ENCODE results near the gene ZNF552.

The ZNF552 gene

GRCh38 chr19:57771417-57771816 lies 43.3 kb downstream of the ZNF552 start:
- no peak for DNase-seq

DNA sequence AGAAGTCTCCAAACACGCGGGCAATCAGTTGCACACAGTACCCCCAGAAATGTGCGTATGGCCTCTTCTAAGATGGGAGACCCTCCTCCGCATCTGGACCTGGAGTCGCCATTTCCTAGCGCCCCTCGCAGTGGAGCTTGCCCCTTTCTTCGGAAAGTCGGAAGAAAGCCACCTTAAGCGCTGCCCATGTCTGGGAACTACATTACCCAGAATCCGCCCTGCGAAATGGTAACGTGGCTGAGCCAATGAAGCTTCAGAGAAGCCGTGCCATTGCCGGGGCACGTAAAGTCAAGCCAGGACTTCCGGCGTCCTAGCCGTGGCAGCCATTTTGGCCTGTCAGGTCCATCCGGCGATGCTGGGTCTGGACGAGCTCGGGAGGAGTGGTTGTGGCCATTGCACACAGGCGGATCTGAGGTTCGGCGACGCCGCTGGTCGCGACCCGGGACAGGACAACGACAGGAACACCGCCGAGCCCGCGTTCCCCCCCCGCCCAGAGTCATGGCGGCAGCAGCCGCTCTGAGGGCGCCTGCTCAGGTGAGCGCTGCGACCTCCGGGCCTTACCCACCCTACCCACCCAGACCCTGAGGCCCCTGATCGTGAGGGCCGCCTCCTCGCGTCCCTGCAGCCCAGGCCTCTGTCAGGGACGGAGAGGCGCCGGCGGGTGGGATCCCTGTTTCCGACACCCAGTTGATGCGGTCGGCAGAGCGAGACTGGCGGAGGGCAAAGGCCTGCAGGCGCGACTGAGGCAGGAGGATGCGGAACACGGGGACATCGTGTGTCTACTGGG lies 45.2 kb downstream of the ZNF552 start, which contains the start of gene ZNF586:
TSS of gene ZNF586 (plus strand) at position 332 of the 787 bp plus-strand sequence. CDS start at position 499, 167 bp downstream.
- peak; percentile 78 for DNase-seq

GRCh38 chr19:57759096-57759495 lies 55.6 kb downstream of the ZNF552 start:
- no peak for DNase-seq

- DNase-seq: no peak
Measured at GRCh38 chr19:57757941-57758340, 56.8 kb downstream of the ZNF552 start.
